HG03159 (cell line): ENCODE results near the gene NTRK3.

Source experiments
- ATAC-seq: cut with Tn5 transposase; IDR thresholded peaks from one replicate; pipeline ENCODE4 v1.9.1; 2021; ENCODE audit warnings: mild to moderate bottlenecking, moderate library complexity; ENCODE audit not compliant: unreplicated experiment

Gene NTRK3

DNA sequence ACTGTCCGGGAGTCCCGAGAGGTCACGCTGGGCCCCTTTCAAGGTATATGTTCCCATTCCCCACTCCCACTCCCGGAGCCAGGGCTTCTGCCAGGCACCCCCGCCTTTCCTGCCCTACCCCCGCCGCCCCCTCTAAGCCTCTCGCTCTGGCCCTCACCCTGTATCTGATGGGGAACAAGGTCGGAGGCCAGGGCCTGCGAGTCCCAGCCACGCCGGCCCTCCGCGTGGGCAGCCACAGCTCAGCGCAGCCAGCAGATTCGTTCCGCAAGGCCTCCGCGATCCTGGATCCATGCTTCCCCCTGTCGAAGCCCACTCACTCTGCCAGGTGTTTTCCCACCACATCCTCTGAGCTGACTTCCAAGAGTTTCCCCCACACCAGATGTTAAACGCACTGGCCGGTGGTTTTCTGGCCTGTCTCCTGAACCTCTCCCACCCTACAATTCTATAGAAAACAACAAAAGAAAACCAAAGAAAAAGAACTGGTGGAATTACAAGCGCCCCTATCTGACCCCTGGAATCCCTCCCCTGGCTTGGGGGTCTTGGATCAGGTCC lies 303.7 kb downstream of the NTRK3 start:
- no peak for ATAC-seq

GRCh38 chr15:87949575-87950223 lies 306.8 kb downstream of the NTRK3 start:
- ATAC-seq, result no peak

GRCh38 chr15:87949151-87949574 lies 307.4 kb downstream of the NTRK3 start:
- no peak for ATAC-seq

DNA sequence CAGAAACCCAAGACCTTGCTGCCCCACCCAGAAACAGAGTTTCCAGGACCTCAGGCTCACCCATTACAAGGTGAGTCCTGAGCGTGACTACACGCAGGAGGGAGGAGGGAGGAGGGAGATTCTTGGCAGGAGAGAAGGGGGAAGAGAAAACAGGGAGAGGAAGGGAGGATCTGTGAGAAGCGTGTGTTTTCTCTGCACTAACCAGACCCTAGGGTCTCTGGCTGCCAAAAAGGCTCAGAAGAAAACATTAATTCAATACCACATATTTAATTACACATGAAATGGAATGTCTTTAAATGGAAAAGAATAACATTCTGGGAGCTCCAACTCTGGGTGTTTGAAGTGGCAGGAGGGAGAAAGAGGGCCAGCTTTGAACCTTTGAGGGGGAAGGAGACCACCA lies 309.0 kb downstream of the NTRK3 start:
- ATAC-seq, result no peak

DNA sequence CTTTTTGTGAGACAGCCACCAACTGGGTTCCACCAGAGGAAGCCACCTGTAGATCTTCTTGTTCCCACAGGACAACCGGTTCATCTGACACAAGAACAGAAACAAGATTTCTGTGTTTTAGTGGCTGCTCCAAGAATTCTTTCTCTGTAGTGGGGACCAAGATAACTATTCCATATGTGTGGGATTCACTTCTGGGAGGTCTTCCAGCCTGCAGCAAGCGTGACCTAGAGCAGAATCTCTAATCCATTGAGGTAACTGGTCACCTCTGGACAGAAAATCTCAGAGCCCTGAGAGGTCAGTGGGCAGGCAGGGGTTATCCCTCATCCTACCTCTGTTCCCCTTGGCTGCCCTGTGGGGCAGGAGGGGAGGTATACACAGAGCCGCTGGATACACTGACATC lies 311.3 kb downstream of the NTRK3 start:
- ATAC-seq, result no peak

GRCh38 chr15:87944691-87945090 lies 311.8 kb downstream of the NTRK3 start:
- ATAC-seq, result no peak

- ATAC-seq, result no peak
Measured at GRCh38 chr15:87944050-87944449, 312.5 kb downstream of the NTRK3 start.

GRCh38 chr15:87943626-87944025 lies 312.9 kb downstream of the NTRK3 start:
- ATAC-seq, result no peak

DNA sequence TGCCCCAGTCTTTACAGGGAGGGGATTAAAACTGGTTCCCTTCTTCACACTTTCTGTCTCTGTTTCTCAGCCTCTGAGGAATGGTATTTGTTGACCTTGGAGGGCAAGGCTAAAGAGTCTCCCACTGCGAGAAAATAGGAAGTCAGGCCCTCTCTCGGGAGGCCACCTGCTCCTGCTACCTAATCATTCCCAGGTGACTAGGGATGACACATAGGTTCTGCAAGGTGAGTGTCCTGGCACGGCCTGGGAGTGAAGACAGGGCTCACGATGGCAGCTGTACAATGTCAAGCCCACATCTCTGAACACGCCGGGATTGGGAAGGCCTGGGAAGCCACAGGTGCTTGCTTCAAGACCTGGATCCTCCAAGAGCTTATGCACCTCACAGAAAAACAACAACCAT lies 314.2 kb downstream of the NTRK3 start:
- no peak for ATAC-seq

- ATAC-seq, result no peak
Measured at GRCh38 chr15:87941606-87942005, 314.9 kb downstream of the NTRK3 start.

DNA sequence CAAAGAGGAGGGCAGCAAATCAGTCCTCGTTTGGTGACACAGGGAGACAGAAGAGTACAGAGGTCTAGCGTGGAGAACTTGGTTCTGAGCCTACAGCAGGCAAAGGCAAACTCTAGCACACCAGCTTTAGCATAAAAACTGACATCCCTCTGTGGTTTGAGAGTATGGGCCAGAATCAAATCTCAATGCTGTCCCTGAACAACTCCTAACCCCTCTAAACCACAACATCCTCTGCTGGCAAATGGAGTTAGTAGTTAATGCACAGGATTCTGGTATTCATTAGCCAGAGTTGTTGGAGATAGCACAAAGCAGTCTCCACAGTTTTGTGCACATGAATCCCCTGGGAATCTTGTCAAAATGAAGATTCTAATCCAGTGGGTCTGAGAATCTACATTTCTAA lies 315.8 kb downstream of the NTRK3 start:
- ATAC-seq, result no peak

- no peak for ATAC-seq
Measured at GRCh38 chr15:87939848-87940457, 316.6 kb downstream of the NTRK3 start.

DNA sequence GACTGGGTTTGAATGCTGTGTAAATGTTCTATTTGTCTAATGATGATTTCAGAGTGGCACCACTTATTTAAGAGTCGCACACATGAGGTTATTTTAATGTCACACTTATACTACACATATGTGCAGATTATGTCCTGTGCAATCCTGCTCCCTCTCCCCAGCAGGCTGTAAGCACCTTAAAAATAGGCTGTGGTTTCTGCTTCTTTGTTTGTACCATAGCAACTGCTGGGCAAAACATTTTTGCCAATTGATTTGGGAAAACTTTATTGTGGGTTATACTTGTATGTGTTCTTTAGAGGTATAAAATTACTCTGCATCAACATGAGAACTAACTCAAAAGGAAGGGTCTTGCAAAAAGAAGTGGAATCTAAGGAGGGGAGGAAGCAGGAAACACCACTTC lies 318.5 kb downstream of the NTRK3 start:
- ATAC-seq, result no peak

DNA sequence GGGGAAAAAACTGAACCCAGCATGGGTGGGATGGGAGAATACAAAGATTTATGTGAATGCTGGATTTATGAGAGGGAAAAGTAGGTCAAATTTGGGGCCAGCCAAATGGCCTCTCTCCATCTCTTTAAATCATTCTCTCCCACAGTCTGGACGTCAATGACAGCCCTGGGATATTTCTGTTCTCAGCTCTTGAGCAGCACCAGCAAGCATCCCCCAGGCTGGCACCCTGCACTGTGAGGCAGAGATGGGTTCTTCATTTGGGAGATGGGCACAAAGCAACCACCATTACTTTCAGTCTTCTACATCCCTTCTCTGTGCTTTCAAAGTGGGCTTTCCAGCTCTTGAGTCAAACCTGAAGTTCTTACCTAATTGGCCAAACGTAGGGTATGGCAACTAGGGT lies 321.0 kb downstream of the NTRK3 start:
- ATAC-seq, result no peak

GRCh38 chr15:87931584-87931983 lies 325.0 kb downstream of the NTRK3 start:
- ATAC-seq, result no peak

DNA sequence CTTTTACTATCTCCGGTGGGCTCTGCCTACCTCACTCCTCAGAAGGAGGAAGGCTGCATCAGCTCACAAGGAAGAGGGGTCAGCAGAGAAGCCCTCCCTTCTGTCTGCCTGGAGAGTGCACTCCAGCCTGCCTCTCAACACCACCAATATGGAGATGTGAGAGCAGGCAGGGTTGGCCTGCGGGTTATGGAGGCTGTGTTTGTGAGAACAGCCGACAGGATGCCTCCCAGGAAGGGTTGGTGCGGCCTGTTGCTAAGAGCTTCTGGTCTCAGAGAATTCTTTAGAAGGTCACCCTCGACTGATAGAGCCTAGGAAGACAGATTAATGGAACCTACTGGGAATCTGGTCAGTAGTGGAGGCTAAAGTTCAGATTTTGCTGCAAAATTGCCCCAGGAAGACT lies 326.1 kb downstream of the NTRK3 start:
- no peak for ATAC-seq

DNA sequence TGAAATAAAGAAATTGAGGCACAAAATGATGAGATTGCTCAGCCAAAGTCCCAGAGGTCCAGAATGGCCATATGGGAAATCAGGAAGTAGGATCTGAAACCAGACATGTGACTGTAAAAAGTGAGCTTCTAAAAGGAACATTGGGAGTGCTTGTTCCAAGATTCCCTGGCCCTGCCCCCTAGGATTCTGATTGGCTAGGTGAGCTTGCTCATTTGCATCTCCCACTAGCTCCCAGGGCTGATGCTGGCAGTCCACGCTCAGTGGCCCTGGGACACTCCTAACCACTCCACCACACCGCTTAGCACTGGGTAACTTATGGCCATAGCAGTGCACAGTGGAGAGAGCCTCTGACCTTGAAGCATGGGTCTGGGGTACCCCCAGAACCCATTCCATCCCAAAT lies 326.7 kb downstream of the NTRK3 start:
- ATAC-seq, result no peak

- no peak for ATAC-seq
Measured at GRCh38 chr15:87924433-87924832, 332.1 kb downstream of the NTRK3 start.

DNA sequence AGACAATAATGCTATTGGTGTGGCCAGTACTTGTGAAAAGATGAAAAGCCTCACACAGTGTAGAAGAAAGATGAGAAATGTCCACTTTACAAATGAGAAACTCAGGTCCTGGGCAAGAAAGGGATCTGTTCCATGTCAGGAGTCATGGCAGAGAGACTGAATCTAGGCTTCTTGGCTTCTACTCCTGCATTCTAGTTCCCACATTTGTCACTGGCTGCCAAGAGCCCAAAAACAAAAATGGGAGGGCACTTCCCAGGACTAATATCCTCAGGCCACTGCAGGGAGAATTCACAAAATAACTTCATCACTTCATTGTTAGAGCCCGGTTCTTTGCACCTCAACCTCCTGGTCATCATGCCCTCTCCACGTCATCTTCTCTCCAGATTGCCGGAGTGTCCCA lies 337.5 kb downstream of the NTRK3 start:
- ATAC-seq, result no peak

- no peak for ATAC-seq
Measured at GRCh38 chr15:87917480-87917879, 339.1 kb downstream of the NTRK3 start.

DNA sequence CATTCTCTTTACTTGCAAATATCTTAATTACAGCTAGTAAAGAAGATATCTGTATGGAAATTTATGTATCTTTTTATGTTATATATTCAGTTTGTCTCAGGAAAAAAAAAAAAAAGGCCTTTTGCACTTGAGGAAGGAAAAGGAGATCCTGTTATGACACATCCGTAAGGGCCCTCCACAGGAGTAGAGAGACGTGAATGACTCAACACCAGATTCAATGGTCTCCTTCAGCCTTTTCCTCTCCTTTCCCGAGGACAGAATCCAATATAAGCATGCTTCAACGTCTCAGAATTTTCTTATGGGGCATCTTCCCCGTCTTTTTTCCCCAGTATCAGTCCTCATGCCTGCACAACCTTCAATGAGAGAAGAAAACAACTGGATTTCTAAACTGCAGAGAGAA lies 340.3 kb downstream of the NTRK3 start:
- no peak for ATAC-seq

- ATAC-seq, result no peak
Measured at GRCh38 chr15:87910301-87910700, 346.2 kb downstream of the NTRK3 start.
